GM12864 (cell line): ENCODE measurements around the gene LARGE1.

ENCODE experiments used
- DNase-seq: peaks from one replicate; pipeline ENCODE4 v3.0.0-alpha.2; 2011; ENCODE audit warnings: low read depth
- H3K4me3 ChIP-seq: 2 replicates; pipeline ENCODE4 v1.5.1; 2011; ENCODE audit warnings: mild to moderate bottlenecking, low read depth, low read length, control low read depth
- TF ChIP-seq, protein P1 (sequence below): IDR thresholded peaks from 2 replicates; pipeline ENCODE4 v1.5.1; 2011; ENCODE audit warnings: low read depth, mild to moderate bottlenecking, moderate library complexity, low read length, control low read depth, inconsistent platforms; ENCODE audit errors: missing control alignments

LARGE1 gene

GRCh38 chr22:33656808-33657628 lies 263.3 kb downstream of the LARGE1 start:
- DNase-seq, result no peak
- TF ChIP-seq, protein P1, sequence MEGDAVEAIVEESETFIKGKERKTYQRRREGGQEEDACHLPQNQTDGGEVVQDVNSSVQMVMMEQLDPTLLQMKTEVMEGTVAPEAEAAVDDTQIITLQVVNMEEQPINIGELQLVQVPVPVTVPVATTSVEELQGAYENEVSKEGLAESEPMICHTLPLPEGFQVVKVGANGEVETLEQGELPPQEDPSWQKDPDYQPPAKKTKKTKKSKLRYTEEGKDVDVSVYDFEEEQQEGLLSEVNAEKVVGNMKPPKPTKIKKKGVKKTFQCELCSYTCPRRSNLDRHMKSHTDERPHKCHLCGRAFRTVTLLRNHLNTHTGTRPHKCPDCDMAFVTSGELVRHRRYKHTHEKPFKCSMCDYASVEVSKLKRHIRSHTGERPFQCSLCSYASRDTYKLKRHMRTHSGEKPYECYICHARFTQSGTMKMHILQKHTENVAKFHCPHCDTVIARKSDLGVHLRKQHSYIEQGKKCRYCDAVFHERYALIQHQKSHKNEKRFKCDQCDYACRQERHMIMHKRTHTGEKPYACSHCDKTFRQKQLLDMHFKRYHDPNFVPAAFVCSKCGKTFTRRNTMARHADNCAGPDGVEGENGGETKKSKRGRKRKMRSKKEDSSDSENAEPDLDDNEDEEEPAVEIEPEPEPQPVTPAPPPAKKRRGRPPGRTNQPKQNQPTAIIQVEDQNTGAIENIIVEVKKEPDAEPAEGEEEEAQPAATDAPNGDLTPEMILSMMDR, result no peak

DNA sequence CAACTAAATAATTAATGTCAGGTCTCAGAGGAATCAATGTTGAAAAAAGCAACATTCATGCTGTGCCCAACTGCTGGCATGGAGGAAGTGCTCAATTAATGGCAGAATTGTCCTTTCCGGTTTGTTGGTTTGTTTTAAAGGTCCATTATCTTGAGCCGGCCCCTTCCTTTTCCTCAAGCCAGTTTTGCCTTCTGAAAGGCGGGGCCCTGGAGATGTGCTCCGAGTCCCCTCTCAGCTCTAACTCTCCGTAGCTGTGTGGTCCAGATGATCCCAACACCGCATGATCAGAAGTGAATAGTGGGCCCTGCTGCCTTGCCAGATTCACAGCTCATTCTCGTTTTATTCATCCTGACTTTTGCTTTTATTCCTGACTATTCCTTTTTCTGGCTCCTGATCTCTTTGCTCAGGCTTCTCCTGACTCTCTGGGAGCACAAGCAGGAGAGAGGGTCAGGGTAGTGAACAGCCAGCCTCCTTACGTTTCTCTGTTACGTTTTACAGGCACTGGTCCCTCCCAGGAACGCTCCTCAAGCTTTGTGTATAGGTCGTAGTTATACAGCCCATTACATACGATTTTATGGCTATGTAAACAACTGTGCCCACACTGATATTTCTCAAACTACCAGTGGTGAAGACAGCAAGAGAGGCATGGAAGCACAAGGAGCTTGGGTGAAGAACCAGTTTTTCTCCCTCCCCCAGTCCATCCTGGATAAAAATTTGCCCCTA lies 265.9 kb downstream of the LARGE1 start:
- no peak overlapping the region for H3K4me3 ChIP-seq
- DNase-seq, result no peak
- TF ChIP-seq, protein P1, result no peak

More at GRCh38 chr22:33656808-33657628, 263.3 kb downstream of the LARGE1 start:
- H3K4me3 ChIP-seq, result no peak overlapping the region

DNA sequence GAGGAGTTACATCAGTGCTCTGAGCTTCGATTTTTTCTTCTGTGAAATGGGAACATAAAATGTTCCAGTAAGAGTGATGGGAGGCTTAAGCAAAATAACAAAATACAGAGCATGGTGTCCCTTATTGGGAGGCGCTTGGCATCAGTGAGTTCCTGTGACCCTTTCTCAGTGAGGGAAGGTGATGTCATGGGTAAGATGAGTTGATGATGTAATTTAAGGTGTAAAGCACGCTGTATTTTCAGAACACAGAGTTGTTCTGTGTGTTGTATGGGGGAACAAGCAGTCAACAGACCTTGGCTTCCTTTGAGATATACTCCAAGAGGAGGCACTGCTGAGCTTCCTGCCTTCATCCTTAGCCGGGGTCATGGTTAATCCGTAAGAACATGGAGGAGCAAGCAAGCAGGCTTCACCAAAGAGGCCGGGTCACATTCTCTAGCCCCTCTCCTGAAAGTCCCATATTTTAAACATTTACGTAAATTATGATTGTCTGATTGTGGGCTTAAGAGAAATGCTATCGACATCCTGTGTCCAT lies 266.7 kb downstream of the LARGE1 start:
- H3K4me3 ChIP-seq, result no peak overlapping the region
- DNase-seq, result no peak
- TF ChIP-seq, protein P1, result no peak

DNA sequence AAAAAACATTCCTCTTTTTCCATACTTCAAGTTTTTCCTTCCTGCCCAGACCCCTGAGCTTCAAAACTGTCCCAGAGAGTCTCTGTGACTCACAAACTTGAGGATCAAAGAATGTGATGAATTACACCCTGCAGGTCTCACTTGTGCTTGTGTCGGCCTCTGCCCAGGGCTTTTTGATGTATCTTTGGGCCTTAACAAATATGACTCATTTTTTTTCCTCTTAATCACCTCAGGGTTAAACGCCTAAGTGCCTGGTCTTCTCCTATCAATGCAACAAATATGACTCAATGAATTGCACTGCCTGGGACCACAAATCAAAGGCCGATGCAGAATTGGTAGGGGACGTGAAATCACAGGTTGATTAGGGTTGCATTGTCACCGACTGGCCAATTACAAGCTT lies 267.7 kb downstream of the LARGE1 start:
- DNase-seq, result no peak
- TF ChIP-seq, protein P1, result no peak

GRCh38 chr22:33650244-33650643 lies 270.0 kb downstream of the LARGE1 start:
- DNase-seq, result no peak
- TF ChIP-seq, protein P1, result no peak
- no peak overlapping the region for H3K4me3 ChIP-seq

More for the DNA sequence above, 267.7 kb downstream of the LARGE1 start:
- no peak overlapping the region for H3K4me3 ChIP-seq

DNA sequence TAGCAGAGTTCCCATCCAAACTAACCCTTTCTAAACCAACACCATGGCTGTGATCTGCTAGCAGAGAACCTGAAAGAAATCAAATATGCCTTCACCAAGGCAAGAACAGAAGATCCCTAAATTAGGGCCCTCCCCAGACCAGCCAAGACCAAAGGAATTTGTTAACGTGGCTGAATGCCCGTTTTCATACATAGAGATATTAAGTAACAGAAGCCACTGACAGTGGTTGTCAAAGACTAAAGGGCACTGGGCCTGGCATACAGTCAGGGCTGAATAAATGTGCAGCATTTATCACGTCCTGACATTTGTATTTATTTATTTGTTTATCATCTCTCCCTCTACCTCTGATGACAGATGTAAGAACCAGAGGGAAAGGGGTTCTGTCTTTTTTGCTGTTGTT lies 271.8 kb downstream of the LARGE1 start:
- H3K4me3 ChIP-seq, result no peak overlapping the region
- TF ChIP-seq, protein P1, result no peak
- DNase-seq, result no peak
